T-helper 1 cell (primary cell): ENCODE results near the gene ZBTB46.

ENCODE experiments used
- DNase-seq, 5 donors: peaks; one replicate each; pipeline ENCODE4 v3.0.0-alpha.2; 2012 to 2020

The ZBTB46 gene

GRCh38 chr20:63702751-63703470 is 128.2 kb downstream of the ZBTB46 start:
- DNase-seq, result no peak

GRCh38 chr20:63702036-63702665 is 128.9 kb downstream of the ZBTB46 start:
- no peak for DNase-seq

- DNase-seq, result peak in 2 of 5 donors; percentile 6 to 11
These were observed 129.6 kb downstream of the ZBTB46 start for GRCh38 chr20:63701329-63702035.

- DNase-seq, result peak in 1 of 5 donors; percentile 8
These were observed 130.1 kb downstream of the ZBTB46 start for GRCh38 chr20:63701051-63701328.

- DNase-seq, result peak in 1 of 5 donors; percentile 6
These were observed 130.6 kb downstream of the ZBTB46 start for GRCh38 chr20:63700199-63701050.

GRCh38 chr20:63699466-63700198 is 131.4 kb downstream of the ZBTB46 start:
- DNase-seq, result peak in 1 of 5 donors; percentile 11

GRCh38 chr20:63698739-63699465 is 132.2 kb downstream of the ZBTB46 start:
- DNase-seq, result peak in 2 of 5 donors; percentile 6 to 36

GRCh38 chr20:63697868-63698545 is 133.1 kb downstream of the ZBTB46 start:
- no peak for DNase-seq

- DNase-seq, result no peak
These were observed 133.7 kb downstream of the ZBTB46 start for GRCh38 chr20:63697357-63697867.

GRCh38 chr20:63696628-63697356 is 134.3 kb downstream of the ZBTB46 start, which contains the start of gene TNFRSF6B:
Gene TNFRSF6B (plus strand): TSS chr20:63696652. CDS start chr20:63696768, 116 bp downstream.
- peak in 1 of 5 donors; percentile 13 for DNase-seq

- no peak for DNase-seq
These were observed 134.8 kb downstream of the ZBTB46 start for GRCh38 chr20:63696306-63696627.

GRCh38 chr20:63695424-63696305 is 135.4 kb downstream of the ZBTB46 start:
- DNase-seq, result peak in 1 of 5 donors; percentile 12

GRCh38 chr20:63694584-63695423 is 136.3 kb downstream of the ZBTB46 start:
- DNase-seq, result peak in 1 of 5 donors; percentile 11

GRCh38 chr20:63693733-63694583 is 137.1 kb downstream of the ZBTB46 start:
- DNase-seq, result peak in 1 of 5 donors; percentile 8
